ENCODE results near the gene PIGL.

PIGL gene

DNA sequence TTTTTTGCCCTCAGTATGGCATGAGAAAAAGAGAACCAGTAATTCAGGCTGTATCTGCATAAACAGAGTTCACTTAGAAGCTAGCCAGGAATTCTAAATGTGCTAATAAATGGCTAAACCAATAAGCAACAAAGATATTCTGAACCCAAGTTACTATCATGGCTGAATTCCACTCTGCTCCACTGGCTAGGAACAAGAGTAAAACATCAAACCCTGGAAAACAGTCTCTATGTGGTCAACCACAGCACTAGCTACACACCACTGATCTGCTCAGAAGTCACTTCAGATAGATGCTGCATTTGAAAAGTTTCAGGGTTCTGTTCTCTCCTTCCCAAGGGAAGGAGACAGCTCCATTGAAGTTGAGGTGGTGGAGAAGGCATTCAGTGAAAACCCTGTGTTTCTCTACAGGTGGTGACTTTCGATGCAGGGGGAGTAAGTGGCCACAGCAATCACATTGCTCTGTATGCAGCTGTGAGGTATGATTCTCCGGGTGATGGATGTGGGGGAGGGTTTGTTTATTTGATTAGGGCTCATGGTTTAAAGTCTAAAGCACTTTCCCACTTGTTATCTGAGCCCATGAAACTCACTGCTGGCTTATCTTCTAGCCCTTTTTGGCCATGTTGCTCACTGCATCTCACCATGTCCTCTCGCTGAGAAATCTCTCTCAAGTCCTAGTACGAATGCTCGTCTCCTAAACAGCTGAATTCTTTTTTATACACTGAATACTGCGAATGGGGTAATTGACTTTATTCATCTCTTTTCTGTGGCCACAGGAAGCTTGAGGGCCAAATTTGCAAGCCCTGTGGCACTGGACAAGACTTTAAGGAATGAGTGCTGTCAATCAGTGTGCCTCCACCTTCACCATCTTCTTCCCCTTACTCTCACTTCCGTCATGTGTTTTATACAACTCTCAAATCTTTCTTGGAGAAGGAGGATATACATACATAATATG lies 96.4 kb downstream of the PIGL start:
- no peak overlapping the region for H3K4me3 ChIP-seq (ENCODE audit: low read depth, low read length)
- TF ChIP-seq, protein P1, sequence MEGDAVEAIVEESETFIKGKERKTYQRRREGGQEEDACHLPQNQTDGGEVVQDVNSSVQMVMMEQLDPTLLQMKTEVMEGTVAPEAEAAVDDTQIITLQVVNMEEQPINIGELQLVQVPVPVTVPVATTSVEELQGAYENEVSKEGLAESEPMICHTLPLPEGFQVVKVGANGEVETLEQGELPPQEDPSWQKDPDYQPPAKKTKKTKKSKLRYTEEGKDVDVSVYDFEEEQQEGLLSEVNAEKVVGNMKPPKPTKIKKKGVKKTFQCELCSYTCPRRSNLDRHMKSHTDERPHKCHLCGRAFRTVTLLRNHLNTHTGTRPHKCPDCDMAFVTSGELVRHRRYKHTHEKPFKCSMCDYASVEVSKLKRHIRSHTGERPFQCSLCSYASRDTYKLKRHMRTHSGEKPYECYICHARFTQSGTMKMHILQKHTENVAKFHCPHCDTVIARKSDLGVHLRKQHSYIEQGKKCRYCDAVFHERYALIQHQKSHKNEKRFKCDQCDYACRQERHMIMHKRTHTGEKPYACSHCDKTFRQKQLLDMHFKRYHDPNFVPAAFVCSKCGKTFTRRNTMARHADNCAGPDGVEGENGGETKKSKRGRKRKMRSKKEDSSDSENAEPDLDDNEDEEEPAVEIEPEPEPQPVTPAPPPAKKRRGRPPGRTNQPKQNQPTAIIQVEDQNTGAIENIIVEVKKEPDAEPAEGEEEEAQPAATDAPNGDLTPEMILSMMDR (IDR thresholded peaks at IDR 0.05; ENCODE audit: insufficient read depth, low read depth, low read length, missing control alignments) = no peak
- DNase-seq (ENCODE audit: low read depth) = no peak

DNA sequence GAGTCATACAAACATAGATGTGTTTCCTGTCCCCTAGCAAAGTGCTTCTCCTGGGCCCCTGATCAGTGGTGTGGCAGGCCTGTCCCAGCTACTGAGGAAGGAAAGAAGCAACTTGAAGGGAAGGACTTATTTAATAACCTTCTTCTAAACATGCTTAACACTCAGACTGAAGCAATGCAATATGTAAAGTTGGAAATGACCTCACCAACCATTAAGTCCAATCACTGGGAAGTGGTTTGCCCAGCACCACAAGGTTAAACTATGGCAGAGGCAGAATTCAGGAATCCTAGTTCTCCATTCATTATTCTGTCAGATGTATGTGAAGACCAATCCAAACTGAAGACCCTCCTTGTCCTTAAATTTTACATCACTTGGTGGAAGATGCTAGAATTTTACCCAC lies 97.2 kb downstream of the PIGL start:
- no peak for DNase-seq (ENCODE audit: low read depth)
- TF ChIP-seq, protein P1 (IDR thresholded peaks at IDR 0.05; ENCODE audit: insufficient read depth, low read depth, low read length, missing control alignments) = no peak
- H3K4me3 ChIP-seq (ENCODE audit: low read depth, low read length) = no peak overlapping the region

DNA sequence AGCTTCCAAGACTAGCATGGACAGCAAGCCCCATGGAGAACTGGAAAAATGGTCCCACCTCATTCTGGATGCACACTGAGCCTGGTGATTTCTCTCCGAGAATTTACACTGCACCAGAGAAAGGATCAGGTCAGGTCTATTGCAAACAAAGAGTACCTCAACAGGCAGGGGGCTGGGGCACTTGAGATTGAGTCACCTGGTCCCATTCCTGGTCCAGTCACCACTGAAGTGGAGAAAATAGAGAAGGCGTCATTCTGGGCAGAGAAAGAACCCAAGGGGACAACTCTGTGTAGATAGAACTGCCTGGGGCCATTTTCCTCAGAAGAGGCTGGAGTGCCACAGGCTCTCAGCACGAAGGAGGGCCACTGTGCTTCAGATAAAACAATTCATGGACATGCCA lies 97.8 kb downstream of the PIGL start:
- DNase-seq (ENCODE audit: low read depth) = no peak
- TF ChIP-seq, protein P1 (IDR thresholded peaks at IDR 0.05; ENCODE audit: insufficient read depth, low read depth, low read length, missing control alignments) = no peak
- H3K4me3 ChIP-seq (ENCODE audit: low read depth, low read length) = no peak overlapping the region

DNA sequence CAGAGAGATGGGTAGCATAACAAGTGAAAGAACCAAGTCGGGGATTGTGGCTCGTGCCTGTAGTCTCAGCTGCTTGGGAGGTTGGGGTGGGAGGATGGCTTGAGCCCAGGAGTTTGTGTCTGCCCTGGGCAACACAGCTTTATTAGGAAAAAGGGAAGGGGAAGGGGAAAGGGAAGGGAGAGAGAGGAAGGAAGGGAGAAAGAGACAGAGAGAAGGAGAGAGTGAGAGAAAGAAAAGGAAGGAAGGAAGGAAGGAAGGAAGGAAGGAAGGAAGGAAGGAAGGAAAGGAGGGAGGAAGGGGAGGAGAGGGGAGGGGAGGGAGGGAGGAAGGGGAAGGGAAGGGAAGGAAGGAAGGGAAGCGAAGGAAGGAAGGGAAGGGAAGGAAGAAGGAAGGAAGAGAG lies 103.0 kb downstream of the PIGL start:
- no peak for DNase-seq (ENCODE audit: low read depth)
- TF ChIP-seq, protein P1 (IDR thresholded peaks at IDR 0.05; ENCODE audit: insufficient read depth, low read depth, low read length, missing control alignments) = no peak

DNA sequence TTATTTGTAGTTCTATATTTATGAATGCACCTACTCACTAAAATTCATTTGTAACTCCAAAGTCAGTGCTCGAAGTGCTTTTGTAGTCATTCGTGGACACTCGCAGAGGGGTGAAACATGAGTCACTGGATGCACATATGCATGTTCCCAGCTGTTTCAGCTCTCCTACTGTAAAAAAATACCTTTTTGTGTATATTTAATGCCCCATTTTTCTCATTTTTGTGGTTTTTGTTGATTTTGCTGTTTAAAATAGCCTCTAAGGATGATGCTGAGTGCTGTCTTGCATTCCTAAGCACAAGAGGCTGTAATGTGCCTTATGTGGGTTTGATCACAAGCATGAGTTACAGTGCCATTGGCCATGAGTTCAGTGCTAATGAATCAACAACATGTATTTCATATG lies 105.6 kb downstream of the PIGL start:
- no peak overlapping the region for H3K4me3 ChIP-seq (ENCODE audit: low read depth, low read length)
- TF ChIP-seq, protein P1 (IDR thresholded peaks at IDR 0.05; ENCODE audit: insufficient read depth, low read depth, low read length, missing control alignments) = no peak
- no peak for DNase-seq (ENCODE audit: low read depth)

More for the DNA sequence above, 103.0 kb downstream of the PIGL start:
- H3K4me3 ChIP-seq (ENCODE audit: low read depth, low read length) = no peak overlapping the region

DNA sequence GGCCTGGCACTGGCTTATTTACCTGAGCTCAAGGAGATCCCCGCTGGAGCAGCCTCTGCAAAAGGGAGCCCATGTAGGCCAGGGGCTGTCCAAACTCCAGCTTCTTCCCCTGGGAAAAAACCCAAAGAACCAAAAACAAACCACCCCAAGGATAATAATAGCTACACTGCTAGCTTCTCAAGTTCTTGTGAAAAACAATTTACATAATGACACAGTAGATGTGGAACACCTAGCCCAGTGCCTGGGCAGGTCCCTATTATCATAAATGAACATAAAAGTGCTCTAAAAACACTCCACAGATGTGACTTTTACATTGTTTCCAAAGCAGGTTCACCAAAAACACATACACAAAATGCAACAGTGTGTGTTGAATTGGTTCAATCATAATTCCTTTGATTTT lies 109.0 kb downstream of the PIGL start:
- peak; percentile 27 for DNase-seq (ENCODE audit: low read depth)
- no peak overlapping the region for H3K4me3 ChIP-seq (ENCODE audit: low read depth, low read length)
- TF ChIP-seq, protein P1 (IDR thresholded peaks at IDR 0.05; ENCODE audit: insufficient read depth, low read depth, low read length, missing control alignments) = no peak

Data from GM12865 (cell line).